Adrenal gland (tissue), 12 donors: ENCODE results near the gene DBT. TPM values are rescaled to one million over a fixed set of nuclear protein-coding genes. Genes with fewer than 3 reads are reported as not detected.

Experiments used
- DNase-seq, 7 donors: peaks; one replicate each; pipeline ENCODE4 v3.0.0-alpha.2; 2019 to 2020
- H3K27ac ChIP-seq, 5 donors: fragments of 200-600 bp; sonication (generic) in 4 of 5; 1 replicate in 3 of 5; 2 replicates in 2 of 5; pipeline versions ENCODE4 v1.5.1 to v1.8.0; 2016 to 2020; ENCODE audit warnings: mild to moderate bottlenecking in 1 of 5
- H3K27me3 ChIP-seq: fragments of 200-600 bp; 2 replicates; pipeline ENCODE4 v1.8.0; 2021
- H3K36me3 ChIP-seq, 2 donors: fragments of 200-600 bp; replicated peaks in 1 of 2; 1 replicate in 1 of 2; 2 replicates in 1 of 2; pipeline versions ENCODE4 v1.5.1 to v1.8.0; 2018 to 2022
- H3K4me1 ChIP-seq, 2 donors: fragments of 200-600 bp; replicated peaks in 1 of 2; 1 replicate in 1 of 2; 2 replicates in 1 of 2; pipeline versions ENCODE4 v1.5.1 to v1.8.0; 2018 to 2021
- H3K4me3 ChIP-seq, 4 donors: fragments of 200-600 bp; sonication (generic) in 3 of 4; one replicate each; pipeline ENCODE4 v1.5.1; 2016 to 2018
- H3K9me3 ChIP-seq, 3 donors: fragments of 200-600 bp; sonication (generic) in 1 of 3; replicated peaks in 1 of 3; 1 replicate in 2 of 3; 2 replicates in 1 of 3; pipeline versions ENCODE4 v1.5.1 to v1.8.0; 2016 to 2021
- CTCF ChIP-seq, 6 experiments: fragments of 450-650 bp in 4 of 6; fragments of 200-600 bp in 2 of 6; sonication (generic) in 1 of 6; IDR thresholded peaks; 1 replicate in 5 of 6; 2 replicates in 1 of 6; pipeline versions ENCODE4 v1.5.1 to v1.8.0; 2016 to 2021; ENCODE audit warnings: antibody characterized with exemption in 6 of 6, mild to moderate bottlenecking in 2 of 6, moderate library complexity in 1 of 6
- POLR2A ChIP-seq, 2 donors: fragments of 450-650 bp; IDR thresholded peaks; one replicate each; pipeline ENCODE4 v1.6.1; 2017; ENCODE audit warnings: antibody characterized with exemption in 2 of 2, mild to moderate bottlenecking in 2 of 2, moderate library complexity in 1 of 2
- WGBS, 4 donors: extraction: QIAGEN DNeasy Blood & Tissue Kit in 2 of 4; methylation state at CpG; one replicate each; pipeline versions ENCODE4 v1.1.5 to v1.1.7; 2013 to 2017; 5-methylcytosine and 5-hydroxymethylcytosine counted together
- intact Hi-C, 2 donors: fragments of 100-400 bp; cut with DNase I; formaldehyde crosslinking; loops; one replicate each; pipeline versions ENCODE4 v1.14.1 to v1.15.0; 2022 to 2023
- microRNA counts, 2 donors: library from miRNA; unstranded; fragments of <30 nt; microRNA quantifications; one replicate each; lab custom pipeline; 2016
- microRNA-seq, 3 donors: library from miRNA; unstranded; fragments of <30 nt; microRNA quantifications; one replicate each; pipeline ENCODE4, GENCODE V29; 2017 to 2020
- polyA plus RNA-seq, 3 donors: library from polyadenylated mRNA; stranded (reverse); fragments of 200-250 nt in 2 of 3; fragments of 350-450 nt in 1 of 3; fragmentation: Illumina TruSeq in 1 of 3; extraction: RNeasy Lipid Tissue Mini Kit (QIAGEN cat#74804) in 1 of 3; gene quantifications; one replicate each; pipeline ENCODE4 v1.2.3, GENCODE V29; 2013 to 2014
- small RNA-seq, 2 donors: library from RNA; depleted of rRNA; stranded (forward); fragments of <200 nt; gene quantifications; one replicate each; pipeline ENCODE3, GENCODE V24; 2016
- total RNA-seq, 9 donors: library from RNA; depleted of rRNA in 4 of 9; stranded (reverse); fragments of >200 nt in 4 of 9; fragments of 120-200 nt in 1 of 9; fragmentation: NEBNext Ultra II Directional in 1 of 9; extraction: Animal tissue kit (Norgen Biotek cat#: 25700) in 1 of 9; gene quantifications; one replicate each; pipeline versions ENCODE4 v1.1.0 to v1.2.4, GENCODE V29; 2013 to 2023
- donor health status: healthy with polysubstance abuse.
- donor health status: Bipolar disorder and iron deficiency.
- donor health status: DM: yes; HTN: yes; CAD: no.
- donor health status: DM: no; HTN: no; CAD: no.
- donor health status: DM: no; HTN: no; CAD: no.
- donor health status: DM: yes; HTN: yes; CAD: no.

DBT gene
- total and polyA plus RNA-seq, 12 donors = 3.1 to 44.9 (median 17.8) TPM

- H3K9me3 ChIP-seq = no peaks in the 10 kb centered on the region
- DNase-seq = no peak
- H3K36me3 ChIP-seq = peaks cover 0 to 95% of the 10 kb centered on the region in 2 donors
- no peak for TF ChIP-seq CTCF (IDR thresholded peaks at IDR 0.05)
- no peak for TF ChIP-seq POLR2A (IDR thresholded peaks at IDR 0.05)
- intact Hi-C loops = loop anchor here in 1 of 2 donors (10.0 kb wide), 1 partner anchor 132 kb away; no protein-coding TSS in a partner anchor
- no peaks in the 10 kb centered on the region for H3K27me3 ChIP-seq
- 74 to 87% (median 81%) methylated on average over 3 of the region's 3 CpGs for WGBS, 4 donors
- H3K27ac ChIP-seq = no peak overlapping the region
- H3K4me1 ChIP-seq = no peaks in the 10 kb centered on the region
- no peak overlapping the region for H3K4me3 ChIP-seq
These were observed 107.3 kb downstream of the DBT start for GRCh38 chr1:100142343-100142742.

GRCh38 chr1:100141192-100141591, 108.4 kb downstream of the DBT start:
- intact Hi-C loops = loop anchor here in 1 of 2 donors (10.0 kb wide), 1 partner anchor 134 kb away; no protein-coding TSS in a partner anchor
- TF ChIP-seq POLR2A (IDR thresholded peaks at IDR 0.05) (no peak), CTCF (IDR thresholded peaks at IDR 0.05) (no peak)
- Histone ChIP-seq H3K4me3 (no peak overlapping the region), H3K27ac (no peak overlapping the region), H3K27me3 (no peaks in the 10 kb centered on the region), H3K4me1 (no peaks in the 10 kb centered on the region), H3K36me3 (peaks cover 0 to 90% of the 10 kb centered on the region in 2 donors), H3K9me3 (no peaks in the 10 kb centered on the region)
- no peak for DNase-seq
- WGBS, 4 donors = 81 to 84% (median 82%) methylated on average over 4 of the region's 4 CpGs

DNA sequence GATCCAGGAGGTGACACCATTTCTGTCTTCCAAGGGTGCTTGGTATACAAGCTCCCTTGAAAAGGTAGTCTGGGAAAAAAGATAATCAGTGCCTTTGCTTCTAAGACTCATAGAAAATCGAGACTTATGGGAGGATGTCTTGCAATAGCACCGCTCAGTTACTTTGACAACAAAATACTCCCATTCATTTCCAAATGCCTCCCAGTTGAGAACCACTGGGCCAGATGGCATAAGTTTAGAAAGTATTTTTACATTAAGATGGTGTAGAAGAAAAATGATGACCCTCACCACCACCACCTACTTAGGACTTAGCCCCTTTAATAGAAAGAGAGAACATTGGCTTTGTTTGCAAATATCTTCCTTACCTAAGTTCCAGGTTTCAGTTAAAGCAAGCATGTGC, 112.0 kb downstream of the DBT start:
- peaks cover 0 to 56% of the 10 kb centered on the region in 2 donors for H3K36me3 ChIP-seq

More for the DNA sequence above, 112.0 kb downstream of the DBT start:
- Histone ChIP-seq H3K27ac (no peak overlapping the region), H3K27me3 (no peaks in the 10 kb centered on the region), H3K4me3 (no peak overlapping the region), H3K4me1 (peaks cover 12 to 17% of the 10 kb centered on the region in 2 donors), H3K9me3 (no peaks in the 10 kb centered on the region)
- intact Hi-C loops = no loop called here
- DNase-seq = no peak
- TF ChIP-seq CTCF (IDR thresholded peaks at IDR 0.05) (no peak), POLR2A (IDR thresholded peaks at IDR 0.05) (no peak)
- 95 to 100% (median 97%) methylated on average over 2 of the region's 2 CpGs for WGBS, 4 donors

MicroRNA genes within 50 kb of the gene (microRNA counts, 767-probe panel; counts per million panel counts)
- 0 counts per million in 2 donors for microRNA hsa-miR-553 (lab: Ali Mortazavi, UCI)

Small RNA genes lying within 50 kb of the gene (microRNA-seq; reads per million reads assigned to microRNA genes)
- 0 reads per million in 3 donors for gene MIR553

Small RNA genes lying within 50 kb of the gene (small RNA-seq; reads per million reads assigned to genes)
- gene AL445928.1 (0 reads per million in 2 donors), gene MIR553 (0 reads per million in 2 donors), gene RPL23AP90 (0 reads per million in 2 donors)

Other genes starting within 250 kb of the DBT start
- gene SASS6, start 116.9 kb downstream of the DBT start, total RNA-seq = 1 to 10 TPM; 1.1 to 4.5 (median 3.1) TPM
- gene SASS6, start 116.9 kb downstream of the DBT start, polyA plus RNA-seq = 1 to 10 TPM; 1.1 to 3.4 (median 1.7) TPM
- 10 to 100 TPM in 6 of 9 donors, 1 to 10 TPM in 2, under 1 TPM in 1; 0.72 to 19.7 (median 14.2) TPM for gene TRMT13, start 116.7 kb downstream of the DBT start, total RNA-seq
- 10 to 100 TPM in 2 of 3 donors, 1 to 10 TPM in 1; 9.6 to 18.2 (median 14.6) TPM for gene TRMT13, start 116.7 kb downstream of the DBT start, polyA plus RNA-seq
- 10 to 100 TPM in 6 of 9 donors, 1 to 10 TPM in 3; 1.3 to 26.4 (median 11.8) TPM for gene LRRC39, start 71.6 kb downstream of the DBT start, total RNA-seq
- 10 to 100 TPM in 2 of 3 donors, 1 to 10 TPM in 1; 3.4 to 52.0 (median 10.3) TPM for gene LRRC39, start 71.6 kb downstream of the DBT start, polyA plus RNA-seq
- 10 to 100 TPM; 19.0 to 53.8 (median 34.2) TPM for gene RTCA, start 16.4 kb upstream of the DBT start, total RNA-seq
- 10 to 100 TPM; 20.5 to 61.2 (median 21.4) TPM for gene RTCA, start 16.4 kb upstream of the DBT start, polyA plus RNA-seq
- gene CDC14A, start 102.7 kb upstream of the DBT start, total RNA-seq = 10 to 100 TPM in 2 of 9 donors, 1 to 10 TPM in 6, under 1 TPM in 1; 0.85 to 19.2 (median 4.8) TPM
- gene CDC14A, start 102.7 kb upstream of the DBT start, polyA plus RNA-seq = 1 to 10 TPM; 1.1 to 1.7 (median 1.3) TPM